ENCODE measurements around the gene NBPF11. TPM values are rescaled to one million over a fixed set of nuclear protein-coding genes. Genes with fewer than 3 reads are reported as not detected.
"Not testable (repeated sequence)": the region's sequence is repeated elsewhere in the genome, so short reads cannot be mapped to it uniquely, and the experiment has no call there.

The NBPF11 gene, protein sequence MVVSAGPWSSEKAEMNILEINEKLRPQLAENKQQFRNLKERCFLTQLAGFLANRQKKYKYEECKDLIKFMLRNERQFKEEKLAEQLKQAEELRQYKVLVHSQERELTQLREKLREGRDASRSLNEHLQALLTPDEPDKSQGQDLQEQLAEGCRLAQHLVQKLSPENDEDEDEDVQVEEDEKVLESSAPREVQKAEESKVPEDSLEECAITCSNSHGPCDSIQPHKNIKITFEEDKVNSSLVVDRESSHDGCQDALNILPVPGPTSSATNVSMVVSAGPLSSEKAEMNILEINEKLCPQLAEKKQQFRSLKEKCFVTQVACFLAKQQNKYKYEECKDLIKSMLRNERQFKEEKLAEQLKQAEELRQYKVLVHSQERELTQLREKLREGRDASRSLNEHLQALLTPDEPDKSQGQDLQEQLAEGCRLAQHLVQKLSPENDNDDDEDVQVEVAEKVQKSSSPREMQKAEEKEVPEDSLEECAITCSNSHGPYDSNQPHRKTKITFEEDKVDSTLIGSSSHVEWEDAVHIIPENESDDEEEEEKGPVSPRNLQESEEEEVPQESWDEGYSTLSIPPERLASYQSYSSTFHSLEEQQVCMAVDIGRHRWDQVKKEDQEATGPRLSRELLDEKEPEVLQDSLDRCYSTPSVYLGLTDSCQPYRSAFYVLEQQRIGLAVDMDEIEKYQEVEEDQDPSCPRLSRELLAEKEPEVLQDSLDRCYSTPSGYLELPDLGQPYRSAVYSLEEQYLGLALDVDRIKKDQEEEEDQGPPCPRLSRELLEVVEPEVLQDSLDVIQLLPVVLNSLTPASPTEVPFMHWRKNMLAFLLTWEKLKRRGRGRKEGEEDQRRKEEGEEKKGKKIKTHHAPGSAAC
- 1 to 10 TPM in 1 of 3 donors, under 1 TPM in 2; 0.45 to 3.3 (median 0.94) TPM for polyA plus RNA-seq

DNA sequence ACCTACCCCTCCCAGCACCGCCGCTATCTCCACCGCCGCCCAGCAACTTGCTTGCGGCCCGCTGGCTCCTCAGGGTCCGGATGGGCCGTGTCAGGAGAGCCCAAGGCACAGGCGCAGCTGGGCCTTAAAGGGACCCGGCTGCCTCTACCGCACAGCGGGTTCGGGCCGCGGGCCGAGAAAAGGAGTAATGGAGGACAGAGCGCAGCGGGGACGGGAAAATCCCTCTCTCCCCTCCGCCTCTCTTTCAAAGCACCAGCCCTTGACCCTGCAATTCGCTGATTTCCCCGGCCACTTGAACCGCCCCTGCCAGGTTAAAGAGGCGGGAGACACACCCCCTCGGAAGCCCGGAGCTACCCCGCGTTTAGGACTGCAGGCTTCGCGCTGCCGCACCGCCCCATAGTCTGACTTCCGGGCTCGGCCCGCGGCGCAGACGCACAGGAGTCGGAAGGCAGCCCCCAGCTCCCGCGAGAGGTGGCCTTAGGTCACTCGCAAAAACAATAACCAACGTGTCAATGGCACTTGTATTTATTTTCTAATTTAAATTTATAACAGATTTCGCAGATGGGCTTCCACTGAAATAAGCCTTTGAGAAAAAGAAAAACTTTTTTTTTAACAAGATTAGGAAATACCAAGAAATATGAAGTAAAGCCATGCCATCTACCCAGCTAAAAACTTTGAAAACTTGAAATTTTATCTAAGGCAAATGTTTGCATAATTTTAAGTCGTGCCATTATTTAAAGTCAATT, at the start of gene NBPF11:
NBPF11 (minus strand) TSS at position 371 of the 746 bp plus-strand sequence. CDS start 25,278 bp downstream, outside the sequence.
- not testable (repeated sequence) for H3K36me3 Mint-ChIP-seq; H3K9me3 Mint-ChIP-seq; H3K27me3 Mint-ChIP-seq (ENCODE audit: low read depth in 3 of 3)
- peak within 1 kb of the TSS; percentile 95 to 98 (median 96) for H3K4me3 Mint-ChIP-seq
- DNase-seq, result peak; percentile 78 to 83 (median 79)
- peak within 1 kb of the TSS; percentile 85 to 96 (median 90) for H3K27ac Mint-ChIP-seq
- H3K4me1 Mint-ChIP-seq, result peaks cover 13 to 18% of the 10 kb centered on the region in 2 donors

DNA sequence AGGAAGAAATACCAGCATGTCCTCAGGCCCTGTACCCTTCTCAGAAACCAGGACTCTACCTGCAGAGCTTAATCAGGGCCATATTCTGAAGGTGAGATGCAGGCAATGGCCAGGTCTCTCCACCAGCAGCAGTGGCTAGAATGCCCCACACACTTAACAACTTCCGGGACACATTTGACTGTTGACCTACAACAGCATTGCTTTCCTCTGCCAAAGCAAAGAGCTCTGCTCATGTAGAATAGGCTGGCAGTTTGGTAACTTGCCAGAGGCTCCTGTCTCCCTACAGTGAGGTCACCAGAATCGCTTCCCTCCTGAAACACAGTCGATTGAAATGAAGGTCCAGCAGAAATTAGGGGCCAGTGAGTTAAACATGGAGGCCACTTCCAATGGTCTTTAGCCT, 45.3 kb upstream of the NBPF11 start:
- not testable (repeated sequence) for H3K4me3 Mint-ChIP-seq; H3K36me3 Mint-ChIP-seq; H3K27ac Mint-ChIP-seq; H3K9me3 Mint-ChIP-seq; H3K4me1 Mint-ChIP-seq; H3K27me3 Mint-ChIP-seq (ENCODE audit: low read depth in 3 of 3); DNase-seq

DNA sequence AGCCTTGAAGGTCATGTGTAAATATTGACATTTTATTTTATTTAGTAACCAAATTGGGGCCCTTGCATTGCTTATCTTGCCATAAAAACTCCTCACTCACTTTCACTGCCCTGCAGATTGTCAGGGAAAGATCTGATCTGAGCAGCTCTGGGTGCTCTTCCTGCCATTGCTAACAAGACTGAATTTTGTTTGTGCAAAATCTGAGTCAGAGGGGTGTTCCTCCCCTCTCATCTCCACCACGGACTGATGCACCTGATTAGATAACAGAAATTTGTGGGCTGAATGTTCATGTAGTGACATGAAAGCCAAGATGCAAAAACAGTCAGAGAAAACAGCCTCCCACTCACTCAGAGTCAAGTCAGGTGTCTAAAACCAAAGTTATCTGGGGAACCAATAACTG, 44.9 kb upstream of the NBPF11 start:
- not testable (repeated sequence) for H3K9me3 Mint-ChIP-seq; H3K27ac Mint-ChIP-seq; H3K4me1 Mint-ChIP-seq; H3K27me3 Mint-ChIP-seq (ENCODE audit: low read depth in 3 of 3); H3K36me3 Mint-ChIP-seq; DNase-seq; H3K4me3 Mint-ChIP-seq

DNA sequence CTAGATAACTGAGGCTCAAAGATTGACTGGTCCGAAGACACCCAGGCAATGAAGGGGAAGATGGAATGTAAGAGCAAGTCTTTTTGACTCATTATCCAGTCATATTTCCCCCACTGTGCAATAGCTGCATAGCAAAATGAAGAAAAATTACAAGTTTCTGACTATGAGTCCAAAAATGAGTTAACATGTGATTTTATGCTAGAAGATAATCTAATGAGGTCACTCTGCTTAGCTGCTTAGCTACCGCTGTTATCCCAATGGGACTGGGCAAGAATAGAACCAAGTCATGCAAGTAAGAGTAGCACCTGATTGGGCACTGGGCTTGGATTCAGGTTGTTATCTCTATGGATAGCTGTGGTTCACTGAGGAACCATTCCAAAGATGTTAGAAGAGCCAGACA, 43.0 kb upstream of the NBPF11 start:
- H3K27me3 Mint-ChIP-seq (ENCODE audit: low read depth in 3 of 3); H3K9me3 Mint-ChIP-seq; H3K4me1 Mint-ChIP-seq; DNase-seq; H3K4me3 Mint-ChIP-seq; H3K36me3 Mint-ChIP-seq; H3K27ac Mint-ChIP-seq: not testable (repeated sequence)

DNA sequence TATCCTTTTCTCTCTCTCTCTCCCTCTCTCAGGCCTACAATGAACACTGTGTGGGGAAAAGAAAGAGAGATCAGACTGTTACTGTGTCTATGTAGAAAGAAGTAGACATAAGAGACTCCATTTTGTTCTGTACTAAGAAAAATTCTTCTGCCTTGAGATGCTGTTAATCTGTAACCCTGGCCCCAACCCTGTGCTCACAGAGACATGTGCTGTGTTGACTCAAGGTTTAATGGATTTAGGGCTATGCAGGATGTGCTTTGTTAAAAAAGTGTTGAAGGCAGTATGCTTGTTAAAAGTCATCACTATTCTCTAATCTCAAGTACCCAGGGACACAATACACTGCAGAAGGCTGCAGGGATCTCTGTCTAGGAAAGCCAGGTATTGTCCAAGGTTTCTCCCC, 36.7 kb upstream of the NBPF11 start:
- H3K4me1 Mint-ChIP-seq; H3K27me3 Mint-ChIP-seq (ENCODE audit: low read depth in 3 of 3); DNase-seq; H3K4me3 Mint-ChIP-seq; H3K9me3 Mint-ChIP-seq; H3K36me3 Mint-ChIP-seq; H3K27ac Mint-ChIP-seq: not testable (repeated sequence)

DNA sequence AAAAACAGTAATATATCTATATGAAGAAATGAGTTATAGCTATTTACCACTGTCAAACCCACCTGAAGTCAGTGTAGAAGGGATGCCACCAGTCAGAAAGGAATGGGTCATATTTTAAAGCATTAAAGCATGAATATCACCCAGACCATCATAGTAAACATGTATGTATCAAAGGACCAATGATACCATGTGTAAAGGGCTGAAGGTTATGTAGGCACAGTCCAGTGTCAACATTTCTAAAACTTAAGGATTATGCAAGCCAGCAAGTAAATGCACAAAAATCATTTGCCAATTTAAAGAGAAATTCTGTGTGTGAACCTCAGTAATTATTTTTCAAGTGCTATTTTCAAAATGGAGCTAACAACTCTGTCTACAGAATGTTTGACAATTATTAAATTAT, 26.6 kb upstream of the NBPF11 start:
- not testable (repeated sequence) for H3K9me3 Mint-ChIP-seq; H3K27ac Mint-ChIP-seq; H3K36me3 Mint-ChIP-seq; H3K4me1 Mint-ChIP-seq; DNase-seq; H3K4me3 Mint-ChIP-seq; H3K27me3 Mint-ChIP-seq (ENCODE audit: low read depth in 3 of 3)

DNA sequence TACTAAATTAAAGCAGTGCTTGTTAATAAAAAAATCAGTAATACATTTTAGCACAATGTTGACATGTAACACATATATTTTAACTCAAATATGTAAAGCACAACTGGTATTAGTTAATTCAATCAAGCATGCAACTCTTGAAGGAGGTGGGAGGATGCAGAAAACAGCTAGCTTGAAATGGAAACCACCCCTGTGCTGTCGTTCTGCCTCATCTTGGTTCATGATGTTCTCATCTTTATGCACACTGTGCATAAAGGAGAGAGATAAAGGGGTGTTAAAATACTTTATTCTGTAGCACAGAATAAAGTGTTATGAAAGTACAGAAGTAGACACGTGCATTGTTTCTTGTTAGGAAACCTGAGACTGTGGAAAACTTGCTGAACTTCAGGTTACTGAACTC, 23.3 kb upstream of the NBPF11 start:
- not testable (repeated sequence) for H3K36me3 Mint-ChIP-seq; H3K4me3 Mint-ChIP-seq; H3K9me3 Mint-ChIP-seq; H3K27me3 Mint-ChIP-seq (ENCODE audit: low read depth in 3 of 3); DNase-seq; H3K27ac Mint-ChIP-seq; H3K4me1 Mint-ChIP-seq

DNA sequence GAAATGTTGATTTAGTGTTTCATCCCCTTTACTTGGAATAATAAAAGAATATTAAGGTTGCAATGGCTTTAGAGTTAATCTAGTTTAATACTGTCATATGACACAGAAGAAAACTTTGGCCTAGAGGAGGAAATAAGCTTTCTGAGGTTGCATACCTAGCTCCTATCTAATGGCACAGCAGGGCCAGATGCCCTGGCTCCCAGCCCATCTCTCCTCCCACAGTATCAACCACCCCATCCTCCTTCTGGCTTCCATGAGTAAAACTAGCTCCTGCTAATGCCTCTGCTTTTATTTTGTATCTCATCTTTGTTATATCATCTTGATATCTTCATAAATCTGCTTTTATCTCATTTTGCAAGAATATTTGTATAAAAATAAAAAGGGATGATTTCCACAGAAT, 19.9 kb upstream of the NBPF11 start:
- not testable (repeated sequence) for H3K36me3 Mint-ChIP-seq; DNase-seq; H3K27ac Mint-ChIP-seq; H3K27me3 Mint-ChIP-seq (ENCODE audit: low read depth in 3 of 3); H3K4me1 Mint-ChIP-seq; H3K4me3 Mint-ChIP-seq; H3K9me3 Mint-ChIP-seq

DNA sequence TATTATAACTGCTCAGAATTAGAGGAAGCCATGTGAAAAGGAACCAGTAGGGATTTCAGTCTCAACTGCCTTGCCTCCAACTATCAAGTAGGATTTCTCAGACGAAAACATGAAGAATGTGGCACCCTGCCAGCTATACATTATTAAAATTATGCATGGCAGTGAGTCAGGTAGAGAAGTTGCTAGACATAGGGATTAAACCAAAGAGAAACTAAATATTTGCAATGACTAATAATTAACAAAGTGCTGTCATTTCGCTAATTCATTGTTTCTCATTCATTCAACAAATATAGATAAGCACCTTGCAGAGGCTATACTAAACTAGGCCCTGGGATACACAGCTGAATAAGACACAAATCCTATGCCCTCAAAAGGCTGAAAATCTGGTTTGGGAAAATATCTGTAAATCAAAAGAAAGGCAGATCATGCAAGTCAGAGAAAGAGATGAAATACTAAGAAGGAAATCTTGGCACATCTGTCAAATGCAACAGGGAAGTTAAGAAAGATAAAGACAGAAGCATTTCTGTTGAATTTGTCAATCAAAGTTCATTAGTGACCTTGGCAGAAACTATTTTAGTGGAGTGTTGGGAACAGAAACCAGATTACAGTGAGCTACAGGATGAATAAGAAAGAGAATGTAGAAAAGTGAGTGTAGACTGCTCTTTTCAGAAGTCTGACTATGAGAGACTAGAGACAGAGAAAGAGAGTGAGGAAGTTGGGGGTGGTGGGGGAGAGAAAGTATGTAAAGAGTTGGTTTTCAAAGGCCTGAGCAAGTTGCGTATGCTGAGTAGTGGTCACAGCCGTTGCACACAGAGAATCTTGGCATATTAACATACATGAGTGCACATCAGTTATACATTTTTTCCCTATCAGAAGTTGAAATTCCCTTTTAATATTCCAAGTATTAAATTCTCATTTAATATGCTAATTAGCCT, 14.7 kb upstream of the NBPF11 start:
- peaks cover 0 to 6% (median 4%) of the 10 kb centered on the region in 3 donors for H3K27me3 Mint-ChIP-seq (ENCODE audit: low read depth in 3 of 3)
- H3K9me3 Mint-ChIP-seq, result peaks cover 0 to 3% (median 0%) of the 10 kb centered on the region in 6 donors
- H3K4me1 Mint-ChIP-seq, result no peaks in the 10 kb centered on the region
- no peak overlapping the region for H3K27ac Mint-ChIP-seq
- no peak overlapping the region for H3K4me3 Mint-ChIP-seq
- no peaks in the 10 kb centered on the region for H3K36me3 Mint-ChIP-seq
- DNase-seq, result no peak

DNA sequence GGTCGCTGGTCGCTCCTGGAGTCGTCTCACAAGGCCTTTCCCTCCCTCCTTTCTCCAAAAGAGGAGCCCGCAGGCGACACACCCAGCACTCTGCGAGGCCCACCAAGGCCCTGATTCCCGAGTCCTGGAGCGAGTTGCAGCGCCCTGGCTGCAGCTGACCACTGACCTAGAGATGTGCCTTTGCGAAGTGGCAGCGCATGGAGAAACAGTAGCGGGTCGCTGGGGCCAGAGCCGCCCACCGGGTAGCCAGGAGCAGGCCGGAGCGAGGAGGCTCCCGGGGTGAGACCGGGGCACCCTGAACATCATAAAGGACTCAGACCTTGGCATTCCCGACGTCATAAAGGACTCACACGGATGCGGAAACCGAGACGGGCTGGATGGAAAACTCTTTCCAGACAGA, 10.3 kb upstream of the NBPF11 start:
- Mint-ChIP-seq H3K9me3 (peaks cover 0 to 3% (median 0%) of the 10 kb centered on the region in 6 donors), H3K4me3 (no peak overlapping the region), H3K27me3 (ENCODE audit: low read depth in 3 of 3) (peaks cover 6 to 21% (median 14%) of the 10 kb centered on the region in 3 donors), H3K36me3 (peaks cover 0 to 4% (median 0%) of the 10 kb centered on the region in 3 donors), H3K4me1 (peaks cover 3 to 6% of the 10 kb centered on the region in 2 donors), H3K27ac (no peak overlapping the region)
- no peak for DNase-seq

DNA sequence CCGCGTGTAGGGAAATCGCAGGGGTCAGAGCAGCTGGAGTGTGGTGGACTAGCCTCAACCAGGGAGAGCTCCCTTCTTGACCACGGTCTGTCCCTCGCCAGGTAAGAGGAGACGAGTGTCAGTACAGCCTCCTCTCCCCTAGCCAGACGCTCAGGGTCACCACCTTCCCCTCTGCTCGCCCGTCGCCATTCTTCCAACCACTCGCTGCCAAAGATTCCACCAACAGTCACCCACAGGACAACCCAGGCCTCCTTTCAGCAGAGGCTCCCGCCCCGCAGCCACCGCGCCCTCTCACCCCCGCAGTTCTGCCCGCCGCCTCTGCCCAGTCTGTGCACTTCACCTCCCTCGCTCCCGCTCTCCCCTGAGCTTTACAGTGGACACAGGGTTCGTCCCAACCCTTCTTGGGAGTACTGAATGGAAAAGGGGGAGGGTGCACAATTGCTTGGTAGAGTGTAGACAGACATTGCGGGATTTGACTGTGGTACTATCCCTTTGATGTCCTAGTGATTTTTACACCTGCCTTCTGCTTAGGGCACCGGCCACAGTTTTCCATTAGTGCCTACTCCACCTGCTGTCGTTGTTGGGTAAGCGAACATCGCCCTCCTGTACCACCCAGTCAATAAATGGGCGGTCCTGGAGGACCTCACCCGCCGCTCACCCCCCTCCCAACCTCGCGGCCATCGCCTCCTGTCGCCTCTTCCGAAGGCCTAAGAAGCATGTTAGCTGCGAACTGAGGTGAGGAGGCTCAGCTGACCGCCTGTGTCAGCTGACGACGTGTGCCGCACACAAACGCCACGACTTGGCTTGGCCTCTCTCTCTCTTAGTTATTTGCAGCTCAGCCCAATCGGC, 9.2 kb upstream of the NBPF11 start:
- Mint-ChIP-seq H3K27ac (no peak overlapping the region), H3K4me3 (no peak overlapping the region), H3K27me3 (ENCODE audit: low read depth in 3 of 3) (peaks cover 6 to 23% (median 9%) of the 10 kb centered on the region in 3 donors), H3K36me3 (peaks cover 0 to 4% (median 0%) of the 10 kb centered on the region in 3 donors), H3K9me3 (no peaks in the 10 kb centered on the region), H3K4me1 (peaks cover 3 to 6% of the 10 kb centered on the region in 2 donors)
- DNase-seq, result no peak

DNA sequence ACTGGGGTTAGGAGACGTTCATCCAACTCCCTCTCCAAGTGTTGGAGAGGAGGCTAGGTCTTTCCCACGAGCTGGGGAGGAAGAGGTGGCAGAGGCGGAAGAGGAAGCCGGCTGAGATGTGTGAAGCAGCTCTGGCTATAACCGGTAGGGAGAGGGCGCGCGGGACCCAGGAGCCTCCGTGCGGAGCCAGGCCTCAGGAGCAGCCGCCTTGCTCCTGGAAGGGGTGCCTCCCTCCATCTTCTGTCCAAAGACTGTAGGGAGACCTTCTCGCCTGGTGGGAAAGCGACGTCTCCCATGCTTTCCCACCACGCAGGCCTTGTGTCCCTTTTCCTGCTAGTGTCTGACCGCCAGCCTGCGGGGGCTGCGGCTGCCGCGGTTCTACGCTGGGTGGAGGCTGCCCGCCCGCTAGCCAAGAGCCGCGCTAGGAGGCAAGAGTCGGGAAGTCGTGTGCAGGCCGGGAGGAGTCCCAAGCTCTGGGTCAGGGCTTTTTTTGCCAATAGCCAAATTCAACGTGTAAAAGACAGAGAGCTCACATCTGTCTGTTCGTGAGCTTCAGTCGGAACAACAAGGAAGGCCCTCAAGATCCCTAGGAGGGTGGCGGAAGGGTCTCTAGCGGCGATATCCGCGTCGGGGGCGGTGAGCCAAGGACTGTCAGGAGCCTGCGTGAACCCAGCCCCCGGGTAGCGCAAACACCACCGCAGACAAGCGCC, 8.4 kb upstream of the NBPF11 start:
- Mint-ChIP-seq H3K36me3 (peaks cover 0 to 4% (median 0%) of the 10 kb centered on the region in 3 donors), H3K9me3 (peaks cover 0 to 2% (median 0%) of the 10 kb centered on the region in 6 donors), H3K4me1 (peaks cover 3 to 6% of the 10 kb centered on the region in 2 donors), H3K27me3 (ENCODE audit: low read depth in 3 of 3) (peaks cover 6 to 26% (median 11%) of the 10 kb centered on the region in 3 donors), H3K4me3 (no peak overlapping the region), H3K27ac (no peak overlapping the region)
- no peak for DNase-seq
